LNCAP (cell line): ENCODE measurements around the gene ADTRP.

Experiments
- CTCF ChIP-seq: fragments of 450-650 bp; IDR thresholded peaks from 2 replicates; pipeline ENCODE4 v1.5.1; 2017; ENCODE audit warnings: mild to moderate bottlenecking

Gene ADTRP

GRCh38 chr6:11771473-11772048 lies 7.0 kb downstream of the ADTRP start:
- TF ChIP-seq CTCF = no peak

DNA sequence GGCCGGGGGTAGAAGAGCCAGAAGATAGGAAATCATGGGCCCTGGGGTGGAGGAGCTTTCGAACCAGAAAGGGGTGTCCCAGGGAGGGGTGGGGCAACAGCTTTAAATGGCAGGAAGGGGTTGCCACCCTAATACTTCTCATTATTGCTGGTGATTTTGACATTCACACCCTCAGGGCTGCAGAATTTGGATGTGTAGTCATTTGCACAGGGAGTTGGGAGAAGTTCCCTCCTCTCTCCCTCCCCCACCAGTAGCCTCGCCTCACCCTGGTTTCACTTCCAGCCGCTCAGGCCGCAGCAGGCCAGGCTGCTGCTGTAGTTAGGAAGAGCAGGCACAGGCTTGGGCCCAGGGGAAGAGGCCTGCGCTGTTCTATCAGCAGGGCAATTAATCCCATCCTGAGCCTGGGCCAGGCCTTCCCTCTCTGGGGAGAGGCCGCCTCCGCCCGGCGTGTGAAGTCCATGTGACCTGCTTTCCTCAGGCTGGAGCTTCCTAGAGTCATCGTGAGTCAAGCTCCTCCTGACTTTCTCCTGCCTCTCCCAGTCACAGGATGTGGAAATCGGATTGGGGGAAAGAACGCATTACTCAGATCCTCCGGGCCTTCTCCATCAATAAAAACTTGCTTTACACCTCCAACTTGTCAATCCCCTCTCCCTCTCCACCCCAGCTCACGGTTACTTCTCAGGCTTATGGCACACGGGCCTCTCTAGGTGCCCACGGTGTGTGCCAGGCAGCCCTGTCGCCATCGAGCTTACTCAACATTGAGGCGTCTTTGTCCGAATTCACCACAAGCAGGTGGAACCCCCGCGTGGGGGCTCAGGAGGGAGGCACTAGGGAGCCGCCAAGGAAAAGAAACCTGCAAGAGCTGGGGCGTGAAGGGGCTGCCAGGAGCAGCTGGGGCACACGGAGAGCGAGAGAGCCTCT lies 7.8 kb downstream of the ADTRP start:
- no peak for TF ChIP-seq CTCF

DNA sequence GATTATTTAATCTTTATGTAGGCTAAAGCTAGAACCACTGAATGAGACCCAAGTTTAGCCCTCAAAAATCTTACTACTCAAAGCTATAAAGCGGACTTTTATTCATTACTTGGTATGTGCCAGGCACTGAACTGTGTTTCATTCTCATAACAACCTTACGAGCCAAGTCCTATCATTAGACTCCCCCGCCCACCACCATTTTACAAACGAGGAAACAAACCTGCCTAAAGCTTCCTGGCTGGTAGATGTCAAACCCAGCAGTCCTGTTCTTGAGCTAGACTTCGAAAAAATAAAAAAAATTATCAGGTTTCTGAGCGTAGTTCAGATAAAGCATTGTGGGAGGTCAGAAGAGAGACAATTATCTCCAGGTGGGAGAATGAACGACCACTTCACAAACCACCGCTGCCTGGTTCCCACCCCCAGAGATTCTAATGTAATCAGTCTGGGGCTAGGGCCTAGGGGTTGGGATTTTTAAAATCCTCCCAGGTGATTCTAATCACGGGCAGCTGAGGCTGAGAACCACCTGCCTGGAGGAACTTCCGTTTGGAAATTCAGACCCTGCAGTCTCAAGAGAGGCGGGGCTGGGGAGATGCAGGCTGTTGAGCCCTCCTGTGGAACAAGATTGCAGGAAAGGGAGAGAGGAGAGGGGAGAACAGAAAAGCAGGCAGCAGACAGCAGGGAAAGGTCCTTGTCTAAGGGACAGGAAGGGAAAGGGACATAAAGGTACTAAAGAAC lies 8.6 kb downstream of the ADTRP start:
- TF ChIP-seq CTCF = no peak

GRCh38 chr6:11769244-11769643 lies 9.4 kb downstream of the ADTRP start:
- TF ChIP-seq CTCF = no peak

DNA sequence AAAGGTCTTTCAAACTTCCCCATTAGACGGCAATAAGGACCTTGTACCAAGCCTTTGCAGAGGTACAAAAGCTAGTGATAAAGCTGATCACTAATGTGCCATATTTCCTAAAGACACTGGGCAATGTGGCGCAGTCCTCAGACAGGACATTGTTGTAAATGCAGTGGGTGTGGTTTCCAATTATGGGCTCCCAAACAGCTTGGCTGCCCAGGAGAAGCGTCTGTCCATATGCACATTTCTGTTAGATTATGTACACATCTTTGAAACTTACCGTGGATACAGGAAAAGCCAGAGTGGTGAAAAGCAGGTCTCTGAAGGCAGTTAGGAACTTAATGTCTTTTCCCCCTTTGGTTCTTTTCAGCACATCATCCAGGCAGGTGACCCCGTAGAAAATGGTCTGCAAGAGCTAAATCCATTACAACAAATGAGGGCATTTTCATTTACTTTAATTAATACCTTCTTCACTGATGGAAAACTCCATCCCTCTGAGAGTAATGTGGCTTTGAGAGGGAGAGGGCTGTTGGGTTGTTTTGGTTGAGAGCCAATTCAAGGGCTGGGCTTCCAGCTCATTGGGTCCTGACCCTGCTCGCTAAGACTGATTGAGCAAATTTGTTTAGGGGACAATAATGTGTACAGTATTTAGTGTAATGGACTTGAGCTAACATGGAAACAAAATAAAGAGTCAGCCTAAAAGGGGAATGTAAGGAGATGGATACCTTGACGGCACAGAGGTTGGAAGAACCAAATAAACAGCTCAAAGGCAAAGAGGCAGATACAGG lies 10.4 kb downstream of the ADTRP start:
- no peak for TF ChIP-seq CTCF

DNA sequence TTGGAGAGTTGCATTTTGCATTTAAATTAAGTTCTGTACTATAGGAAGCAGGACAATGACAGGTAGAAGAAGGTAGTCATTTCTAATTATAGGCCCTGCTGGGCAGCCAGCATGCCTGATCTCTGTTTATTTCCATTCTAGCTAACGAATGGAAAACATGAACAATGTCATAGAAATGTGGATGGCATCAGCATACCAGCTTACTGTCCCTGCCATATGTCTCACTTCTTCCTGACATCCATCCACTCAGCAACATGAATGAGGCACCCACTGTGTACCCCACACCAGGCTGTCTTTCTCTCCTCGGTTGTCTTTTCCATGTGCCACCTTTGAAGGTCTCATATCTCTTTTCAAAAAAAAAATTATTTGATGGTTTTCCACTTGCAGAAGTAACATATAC lies 11.1 kb downstream of the ADTRP start:
- no peak for TF ChIP-seq CTCF
